T1000 (cell line): Measurements from ENCODE around the gene GLRA1.
"Not testable (repeated sequence)": the region's sequence is repeated elsewhere in the genome, so short reads cannot be mapped to it uniquely, and the experiment has no call there.

Source experiments
- DNase-seq: peaks from one replicate; lab custom pipeline; 2025; ENCODE audit warnings: mixed read lengths; lab: John Stamatoyannopoulos, UW

GLRA1 gene

GRCh38 chr5:151812757-151813309, 111.8 kb downstream of the GLRA1 start:
- DNase-seq, result no peak

GRCh38 chr5:151811593-151812321, 112.9 kb downstream of the GLRA1 start:
- DNase-seq, result no peak

GRCh38 chr5:151810897-151811296, 113.8 kb downstream of the GLRA1 start:
- DNase-seq, result no peak

- DNase-seq, result no peak
Measured at GRCh38 chr5:151810449-151810848, 114.2 kb downstream of the GLRA1 start.

DNA sequence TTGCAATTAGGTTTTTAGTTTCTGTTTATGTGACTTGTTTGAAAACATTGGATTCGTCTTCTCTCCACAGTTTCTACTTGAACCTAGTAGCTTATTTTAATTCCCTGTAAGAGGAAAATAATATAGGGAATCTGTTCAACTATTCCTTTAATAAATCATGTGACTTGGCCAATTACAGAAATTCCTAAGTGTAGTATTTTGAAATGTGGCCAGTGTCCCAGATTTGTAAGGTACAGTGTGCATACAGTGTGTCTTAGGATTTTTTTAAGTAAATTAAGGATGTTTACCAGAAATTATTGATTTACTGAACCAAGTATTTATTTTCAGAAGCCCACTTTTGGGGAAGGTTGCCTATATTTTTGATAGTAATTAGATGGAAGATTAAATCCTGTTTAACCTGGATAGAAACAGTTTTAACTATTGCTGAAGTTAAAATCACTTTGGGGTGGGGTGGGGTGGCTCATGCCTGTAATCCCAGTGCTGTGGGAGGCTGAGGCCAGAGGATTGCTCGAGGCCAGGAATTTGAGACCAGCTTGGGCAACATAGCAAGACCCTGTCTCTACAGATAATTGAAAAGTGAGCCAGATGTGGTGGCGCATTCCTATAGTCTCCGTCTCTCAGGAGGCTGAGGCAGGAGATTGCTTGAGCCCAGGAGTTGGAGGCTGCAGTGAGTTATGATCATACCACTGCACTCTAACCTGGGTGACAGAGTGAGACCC, 116.0 kb downstream of the GLRA1 start:
- DNase-seq, result no peak

DNA sequence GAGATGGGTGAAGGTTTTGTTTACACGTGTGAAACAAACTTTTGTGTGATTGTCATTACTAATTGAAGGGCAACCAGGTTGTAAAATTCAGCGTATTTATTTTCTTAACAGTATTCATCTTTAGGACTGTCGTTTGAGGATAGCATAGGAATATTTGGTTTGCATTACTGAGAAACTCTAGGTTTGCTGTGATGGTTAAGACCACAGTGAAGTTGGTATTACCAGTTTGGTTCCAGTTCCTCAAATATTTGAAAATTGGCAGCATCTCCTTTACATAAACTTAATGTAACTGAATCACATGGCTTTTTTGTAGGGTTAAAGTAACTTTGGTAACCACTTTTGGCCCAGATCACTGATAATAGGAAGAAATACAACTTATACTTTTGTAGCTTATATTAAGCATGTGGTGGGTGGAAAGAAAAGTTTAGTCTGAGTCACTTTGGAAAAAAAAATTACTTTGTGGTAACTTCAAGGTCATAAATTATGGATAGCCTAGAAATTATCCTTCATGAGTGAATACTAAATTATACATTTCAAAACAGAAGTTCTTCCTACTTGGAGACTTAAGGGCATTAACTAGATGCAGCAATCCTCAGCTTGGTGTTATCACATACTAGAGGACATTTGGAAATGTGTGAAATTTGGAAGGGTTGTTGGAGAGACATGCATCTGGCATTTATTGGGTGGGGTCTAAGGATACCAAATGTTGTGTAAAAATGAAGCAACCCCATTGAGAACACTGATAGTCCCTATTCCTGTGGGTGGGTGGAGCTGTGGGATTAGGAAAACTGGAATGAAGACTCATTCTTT, 119.0 kb downstream of the GLRA1 start:
- DNase-seq, result no peak

- DNase-seq, result no peak
Measured at GRCh38 chr5:151800532-151800931, 124.1 kb downstream of the GLRA1 start.

DNA sequence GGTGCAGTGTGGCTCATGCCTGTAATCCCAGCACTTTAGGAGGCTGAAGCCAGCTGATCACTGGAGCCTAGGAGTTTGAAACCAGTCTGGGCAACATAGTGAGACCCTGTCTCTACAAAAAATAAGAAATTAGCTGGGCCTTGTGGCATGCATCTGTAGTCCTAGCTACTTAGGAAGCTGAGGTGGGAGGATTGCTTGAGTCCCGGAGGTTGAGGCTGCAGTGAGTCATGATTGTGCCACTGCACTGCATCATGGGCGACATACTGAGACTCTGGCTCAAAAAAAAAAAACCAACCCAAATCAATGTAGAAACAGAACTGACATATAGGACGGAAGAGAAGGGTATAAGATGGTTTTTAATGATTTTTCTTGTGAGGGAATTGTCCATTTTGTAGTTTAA, 125.2 kb downstream of the GLRA1 start:
- DNase-seq, result no peak

GRCh38 chr5:151798674-151799073, 126.0 kb downstream of the GLRA1 start:
- DNase-seq, result no peak

DNA sequence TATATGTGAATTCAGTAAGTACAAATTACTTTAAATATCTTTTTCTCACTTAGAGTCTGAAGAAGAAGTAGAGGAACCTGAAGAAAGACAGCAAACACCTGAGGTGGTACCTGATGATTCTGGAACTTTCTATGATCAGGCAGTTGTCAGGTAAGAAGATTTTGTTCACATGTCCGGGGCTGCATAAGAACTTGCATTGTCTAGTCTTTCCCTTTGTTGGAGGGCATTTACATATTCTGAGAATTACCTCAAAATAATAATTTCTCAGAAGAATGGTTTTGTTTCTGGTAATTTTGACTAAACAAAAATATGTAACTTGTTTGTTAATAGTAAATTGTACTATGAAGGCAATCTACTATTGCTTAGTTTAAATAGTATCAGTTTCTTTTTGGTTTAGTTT, 129.2 kb downstream of the GLRA1 start:
- no peak for DNase-seq

DNA sequence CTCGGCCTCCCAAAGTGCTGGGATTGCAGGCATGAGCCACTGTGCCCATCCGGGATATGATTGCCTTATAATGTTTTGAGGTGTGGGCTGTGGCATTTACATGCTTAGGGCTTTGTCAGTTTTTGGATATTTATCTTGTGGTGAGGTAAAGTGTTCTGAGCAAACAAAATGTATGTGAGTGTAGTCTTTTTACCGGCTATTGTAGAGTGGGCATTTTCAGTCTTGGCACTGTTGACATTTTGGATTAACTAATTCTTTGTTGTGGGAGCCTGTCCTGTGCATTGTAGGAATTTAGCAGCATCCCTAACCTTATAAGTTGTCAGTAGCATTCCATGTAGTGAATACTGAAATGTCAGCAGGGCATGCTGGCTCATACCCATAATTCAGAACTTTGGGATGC, 131.3 kb downstream of the GLRA1 start:
- DNase-seq, result no peak

DNA sequence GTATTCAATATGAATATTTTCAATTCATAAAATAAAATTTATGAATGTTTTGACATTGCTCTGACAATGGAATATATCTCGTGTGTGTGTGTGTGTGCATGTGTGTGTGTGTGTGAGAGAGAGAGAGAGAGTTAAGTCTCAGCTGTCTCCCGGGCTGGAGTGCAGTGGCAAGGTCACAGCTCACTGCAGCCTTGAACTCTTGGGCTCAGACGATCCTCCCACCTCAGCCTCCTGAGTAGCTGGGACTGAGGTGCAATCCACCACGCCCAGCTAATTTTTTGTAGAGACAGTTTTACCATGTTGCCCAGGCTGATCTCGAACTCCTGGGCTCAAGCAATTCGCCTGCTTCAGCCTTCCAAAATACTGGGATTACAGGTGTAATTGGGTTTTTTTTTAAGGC, 136.8 kb downstream of the GLRA1 start:
- DNase-seq, result no peak

DNA sequence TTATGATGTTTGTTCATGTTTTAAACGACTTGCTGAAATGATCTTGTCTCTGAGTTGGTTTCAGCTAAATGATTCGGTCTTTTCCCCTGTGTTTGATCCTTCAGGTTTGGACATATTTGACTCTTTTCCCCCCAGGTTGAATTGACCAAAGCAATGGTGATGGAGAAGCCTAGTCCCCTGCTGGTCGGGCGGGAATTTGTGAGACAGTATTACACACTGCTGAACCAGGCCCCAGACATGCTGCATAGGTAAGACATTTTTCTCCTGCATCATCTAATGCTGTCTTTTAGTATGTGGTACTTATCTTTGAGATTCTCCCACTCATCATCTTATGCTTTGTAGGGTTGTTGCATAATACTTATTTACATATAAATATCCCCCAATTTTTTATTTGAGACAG, 138.2 kb downstream of the GLRA1 start:
- no peak for DNase-seq

GRCh38 chr5:151784141-151784540, 140.5 kb downstream of the GLRA1 start:
- DNase-seq, result no peak

GRCh38 chr5:151783664-151784063, 141.0 kb downstream of the GLRA1 start:
- DNase-seq, result not testable (repeated sequence)

GRCh38 chr5:151781201-151781600, 143.4 kb downstream of the GLRA1 start:
- DNase-seq, result no peak

GRCh38 chr5:151780348-151780747, 144.3 kb downstream of the GLRA1 start:
- no peak for DNase-seq

- DNase-seq, result no peak
Measured at GRCh38 chr5:151779531-151780125, 145.0 kb downstream of the GLRA1 start.

GRCh38 chr5:151775025-151775606, 149.5 kb downstream of the GLRA1 start:
- DNase-seq, result no peak

GRCh38 chr5:151773951-151774350, 150.7 kb downstream of the GLRA1 start:
- no peak for DNase-seq

- no peak for DNase-seq
Measured at GRCh38 chr5:151772846-151773561, 151.6 kb downstream of the GLRA1 start.
